GM19324 (cell line): ENCODE data around the gene C11orf91.
"Not testable (repeated sequence)": the region's sequence is repeated elsewhere in the genome, so short reads cannot be mapped to it uniquely, and the experiment has no call there.

Experiments used
- ATAC-seq: cut with Tn5 transposase; IDR thresholded peaks from one replicate; pipeline ENCODE4 v1.9.1; 2021; ENCODE audit warnings: mild to moderate bottlenecking, moderate library complexity; ENCODE audit not compliant: unreplicated experiment, low FRiP score

The C11orf91 gene

GRCh38 chr11:33698921-33699320 lies 1.7 kb downstream of the C11orf91 start:
- no peak for ATAC-seq

DNA sequence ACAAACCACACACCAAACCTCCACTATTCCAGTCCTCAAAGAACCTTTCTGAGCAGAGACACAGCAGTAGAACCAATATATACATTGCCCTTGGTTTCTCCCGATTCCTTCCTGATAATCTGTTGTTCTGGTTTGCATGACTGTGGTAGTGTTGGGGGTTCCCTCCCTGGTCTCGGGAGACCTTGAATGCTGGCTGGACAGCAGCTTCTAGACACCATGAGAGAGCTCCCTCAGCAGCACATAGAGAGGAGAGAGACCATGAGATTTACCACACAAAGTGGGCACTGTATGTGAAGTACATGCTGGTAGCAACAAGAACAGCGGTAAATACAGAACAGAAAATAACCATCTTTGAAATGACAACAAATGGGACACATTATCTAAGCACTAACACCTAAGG lies 2.6 kb downstream of the C11orf91 start:
- no peak for ATAC-seq

- ATAC-seq: no peak
These were observed 3.5 kb downstream of the C11orf91 start for GRCh38 chr11:33696931-33697638.

GRCh38 chr11:33696411-33696810 lies 4.2 kb downstream of the C11orf91 start:
- no peak for ATAC-seq

DNA sequence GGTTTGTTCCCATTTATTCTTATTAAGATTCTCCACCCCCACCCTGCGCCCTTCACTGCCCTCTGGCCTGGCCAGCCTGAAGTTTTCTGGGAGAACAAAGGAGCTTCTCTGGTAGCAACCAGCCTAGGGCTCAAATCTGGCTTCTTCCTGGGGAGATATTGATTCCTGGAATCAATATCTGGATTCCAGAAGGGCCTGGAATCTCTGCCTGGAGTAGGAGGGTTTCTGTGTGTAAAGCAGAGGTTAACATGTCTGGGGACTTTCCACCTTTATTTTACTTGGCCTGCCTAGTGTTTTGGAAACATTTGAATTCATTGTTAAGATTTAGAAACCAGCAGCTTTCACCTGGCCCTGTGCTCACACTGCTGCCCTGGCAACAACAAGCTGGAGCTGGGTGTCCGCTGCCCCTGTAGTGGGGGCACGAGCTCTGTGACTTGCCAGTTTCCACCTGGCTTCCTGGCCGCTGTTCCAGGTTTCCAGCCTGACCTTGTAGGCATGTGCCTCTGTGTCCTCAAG lies 5.5 kb downstream of the C11orf91 start:
- no peak for ATAC-seq

DNA sequence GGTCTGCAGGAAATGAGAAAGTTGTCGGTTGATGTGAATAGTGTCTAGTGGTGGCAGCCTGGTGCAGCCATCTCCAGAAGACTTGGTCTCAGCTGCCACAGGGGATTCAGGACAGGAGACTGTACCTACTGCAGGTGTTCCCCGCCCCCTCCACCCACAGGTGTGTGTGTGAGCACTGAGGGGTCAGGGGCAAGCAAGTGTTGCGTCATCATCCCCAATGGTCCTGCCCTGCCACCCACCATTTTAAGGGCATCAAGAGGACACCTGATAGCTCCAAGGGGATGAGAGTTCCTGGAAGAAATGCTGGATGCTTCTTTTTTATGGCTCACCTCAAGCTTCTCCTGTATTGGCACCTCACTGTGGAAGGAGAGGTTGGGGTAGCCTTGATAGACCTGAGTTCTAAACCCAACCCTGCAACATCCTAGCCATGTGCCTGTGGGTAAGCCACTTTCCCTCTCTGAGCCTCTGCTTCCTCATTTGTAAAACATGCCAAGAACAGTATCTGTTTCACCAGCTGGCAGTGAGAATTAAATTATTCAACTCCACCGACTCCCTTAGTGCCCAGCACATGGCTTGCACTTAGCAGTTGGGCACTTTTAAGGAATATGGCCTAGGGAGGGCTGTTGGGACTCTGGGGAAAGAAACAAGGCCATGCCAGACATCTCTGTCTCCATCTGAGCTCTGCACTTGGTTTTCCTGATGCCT lies 6.1 kb downstream of the C11orf91 start:
- no peak for ATAC-seq

DNA sequence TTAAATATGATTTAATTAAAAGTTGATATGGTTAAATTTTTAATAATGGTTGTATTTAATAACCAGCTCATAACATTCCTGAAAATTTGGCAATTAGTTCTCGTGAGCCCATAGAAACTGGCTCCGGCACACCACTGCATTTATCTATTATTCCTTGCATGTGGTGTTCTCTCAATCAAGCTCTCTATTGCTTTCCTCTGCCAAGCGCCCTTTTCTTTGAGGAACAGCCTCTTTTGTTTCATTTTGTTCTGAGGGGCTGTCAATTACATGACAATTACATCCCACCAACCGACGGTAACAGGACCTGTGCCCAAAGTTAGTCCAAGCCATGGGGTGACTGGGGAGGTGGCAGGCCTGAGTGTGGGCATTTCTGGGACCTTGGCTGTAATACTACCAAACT lies 8.1 kb downstream of the C11orf91 start:
- no peak for ATAC-seq

GRCh38 chr11:33692013-33692504 lies 8.6 kb downstream of the C11orf91 start:
- no peak for ATAC-seq

DNA sequence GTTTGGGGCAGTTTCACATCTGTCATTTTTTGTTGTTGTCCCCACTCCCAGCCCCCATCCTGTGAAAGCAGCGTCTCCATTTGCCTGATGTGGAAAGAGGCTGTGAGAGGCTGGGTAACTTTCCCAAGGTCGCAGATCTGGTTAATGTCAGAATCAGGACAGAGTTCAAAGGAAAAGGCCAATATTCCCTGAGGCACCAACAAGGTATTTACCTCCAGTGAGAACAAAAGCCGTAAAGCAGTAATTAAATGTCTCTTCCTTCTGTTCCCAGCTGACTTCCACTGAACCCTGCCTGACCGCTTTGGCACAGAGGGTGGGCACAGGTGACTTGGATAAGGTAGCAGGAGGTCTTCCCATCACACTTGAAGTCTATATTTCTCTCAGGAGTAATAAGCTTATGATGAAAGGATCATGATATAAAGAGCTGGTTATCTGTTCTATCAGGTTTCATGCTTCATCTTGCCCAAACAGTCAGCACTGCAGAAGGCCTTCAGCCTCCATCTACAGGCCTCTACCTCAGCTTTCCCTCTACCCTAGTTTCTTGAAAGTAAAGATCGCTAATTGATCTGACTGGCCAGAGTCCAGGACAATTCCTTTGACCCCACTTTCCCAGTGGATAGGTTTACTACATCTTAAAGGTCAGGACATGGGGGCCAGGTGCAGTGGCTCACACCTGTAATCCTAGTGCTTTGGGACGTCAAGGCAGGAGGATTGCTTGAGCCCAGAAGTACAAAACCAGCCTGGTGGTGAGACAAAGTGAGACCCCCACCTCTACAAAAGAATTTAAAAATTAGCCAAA lies 9.4 kb downstream of the C11orf91 start:
- ATAC-seq: no peak

GRCh38 chr11:33690290-33691065 lies 10.1 kb downstream of the C11orf91 start:
- ATAC-seq: no peak

- ATAC-seq: no peak
These were observed 11.1 kb downstream of the C11orf91 start for GRCh38 chr11:33689501-33689900.

GRCh38 chr11:33689085-33689484 lies 11.5 kb downstream of the C11orf91 start:
- ATAC-seq: no peak

GRCh38 chr11:33687733-33688479 lies 12.7 kb downstream of the C11orf91 start:
- ATAC-seq: no peak

- no peak for ATAC-seq
These were observed 15.5 kb downstream of the C11orf91 start for GRCh38 chr11:33685082-33685481.

- ATAC-seq: no peak
These were observed 16.5 kb downstream of the C11orf91 start for GRCh38 chr11:33684003-33684706.

DNA sequence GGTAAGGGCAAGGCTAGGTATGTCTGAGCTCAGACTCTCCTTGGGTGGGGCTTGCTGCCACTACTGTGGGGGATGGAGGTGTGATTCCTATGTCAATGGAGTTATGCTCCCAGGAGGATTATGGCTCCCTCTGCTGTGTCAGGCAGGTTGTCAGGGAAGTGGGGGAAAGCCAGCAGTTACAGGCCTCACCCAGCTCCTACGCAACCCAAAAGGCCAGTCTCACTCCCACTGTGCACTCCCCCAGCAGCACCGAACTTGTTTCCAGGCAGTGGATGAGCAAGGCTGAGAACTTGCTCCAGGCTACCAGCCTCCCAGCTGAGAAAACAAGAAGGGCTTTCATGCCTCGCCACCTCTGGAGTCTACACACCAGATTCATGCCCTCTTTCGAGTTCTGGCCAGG lies 18.2 kb downstream of the C11orf91 start:
- ATAC-seq: no peak

DNA sequence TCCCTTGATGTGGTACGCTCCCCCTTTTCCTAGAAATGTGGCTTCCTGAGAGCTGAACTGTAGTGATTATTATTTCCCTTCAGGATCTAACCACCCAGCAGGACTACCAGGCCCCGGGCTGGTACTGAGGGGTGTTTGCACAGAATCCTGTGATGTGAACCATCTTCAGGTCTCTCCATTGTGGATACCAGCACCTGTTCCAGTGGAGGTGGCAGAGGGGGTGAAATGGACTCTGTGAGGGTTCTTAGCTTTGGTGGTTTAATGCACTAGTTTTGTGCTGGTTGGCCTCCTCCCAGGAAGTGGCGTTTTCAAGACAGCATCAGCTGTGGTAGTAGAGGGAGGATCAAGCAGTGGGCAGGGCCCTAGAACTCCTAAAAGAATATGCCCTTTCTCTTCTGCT lies 18.6 kb downstream of the C11orf91 start:
- no peak for ATAC-seq

DNA sequence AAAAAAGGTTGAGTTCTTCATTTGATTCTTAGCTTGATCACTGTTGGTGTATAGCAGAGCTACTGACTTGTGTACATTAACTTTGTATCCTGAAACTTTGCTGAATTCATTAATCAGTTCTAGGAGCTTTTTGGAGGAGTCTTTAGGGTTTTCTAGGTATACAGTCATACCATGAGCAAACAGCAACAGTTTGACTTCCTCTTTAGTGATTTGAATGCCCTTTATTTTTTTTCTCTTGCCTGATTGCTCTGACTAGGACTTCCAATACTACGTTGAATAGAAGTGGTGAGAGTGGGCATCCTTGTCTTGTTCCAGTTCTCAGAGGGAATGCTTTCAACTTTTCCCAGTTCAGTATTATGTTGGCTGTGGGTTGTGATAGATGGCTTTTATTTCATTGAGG lies 22.0 kb downstream of the C11orf91 start:
- ATAC-seq: not testable (repeated sequence)
